ENCODE results near the gene THSD4.

GRCh38 chr15:71302861-71303410, 187.7 kb downstream of the THSD4 start:
- TF ChIP-seq, protein P1, sequence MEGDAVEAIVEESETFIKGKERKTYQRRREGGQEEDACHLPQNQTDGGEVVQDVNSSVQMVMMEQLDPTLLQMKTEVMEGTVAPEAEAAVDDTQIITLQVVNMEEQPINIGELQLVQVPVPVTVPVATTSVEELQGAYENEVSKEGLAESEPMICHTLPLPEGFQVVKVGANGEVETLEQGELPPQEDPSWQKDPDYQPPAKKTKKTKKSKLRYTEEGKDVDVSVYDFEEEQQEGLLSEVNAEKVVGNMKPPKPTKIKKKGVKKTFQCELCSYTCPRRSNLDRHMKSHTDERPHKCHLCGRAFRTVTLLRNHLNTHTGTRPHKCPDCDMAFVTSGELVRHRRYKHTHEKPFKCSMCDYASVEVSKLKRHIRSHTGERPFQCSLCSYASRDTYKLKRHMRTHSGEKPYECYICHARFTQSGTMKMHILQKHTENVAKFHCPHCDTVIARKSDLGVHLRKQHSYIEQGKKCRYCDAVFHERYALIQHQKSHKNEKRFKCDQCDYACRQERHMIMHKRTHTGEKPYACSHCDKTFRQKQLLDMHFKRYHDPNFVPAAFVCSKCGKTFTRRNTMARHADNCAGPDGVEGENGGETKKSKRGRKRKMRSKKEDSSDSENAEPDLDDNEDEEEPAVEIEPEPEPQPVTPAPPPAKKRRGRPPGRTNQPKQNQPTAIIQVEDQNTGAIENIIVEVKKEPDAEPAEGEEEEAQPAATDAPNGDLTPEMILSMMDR (IDR thresholded peaks at IDR 0.05; ENCODE audit: low read depth, low read length, poor library complexity, severe bottlenecking) = no peak
- TF ChIP-seq EZH2phosphoT487 (IDR thresholded peaks at IDR 0.05; ENCODE audit: borderline replicate concordance, low read length) = no peak
